Activated naive CD8-positive, alpha-beta T cell treated with anti-CD3 and anti-CD28 coated beads, Interleukin-2, amount 50 U/mL, for 16 hours (primary cell): ENCODE results near the gene UNC13B.
"Not testable (repeated sequence)": the region's sequence is repeated elsewhere in the genome, so short reads cannot be mapped to it uniquely, and the experiment has no call there.

ENCODE experiments used
- DNase-seq: peaks from one replicate; pipeline ENCODE4 v3.0.0-alpha.2; 2020; ENCODE audit warnings: low read depth, low spot score

UNC13B gene

GRCh38 chr9:35161713-35162604 is at the start of gene UNC13B:
TSS of gene UNC13B (plus strand) at chr9:35162009. CDS start at chr9:35162284, 275 bp downstream.
- DNase-seq = peak; percentile 36

GRCh38 chr9:35112257-35113020 is 49.4 kb upstream of the UNC13B start:
- DNase-seq = no peak

- no peak for DNase-seq
Observed at GRCh38 chr9:35114113-35114839, 47.5 kb upstream of the UNC13B start.

- DNase-seq = no peak
Observed at GRCh38 chr9:35114840-35115628, 46.8 kb upstream of the UNC13B start.

- DNase-seq = peak; percentile 88
Observed at GRCh38 chr9:35115680-35116538, 45.9 kb upstream of the UNC13B start, which contains the start of gene ATOSB. TSS of gene ATOSB (minus strand) at chr9:35115862. CDS start at chr9:35108274, 7,588 bp downstream.

GRCh38 chr9:35116539-35116897 is 45.3 kb upstream of the UNC13B start:
- DNase-seq = no peak

GRCh38 chr9:35116898-35117551 is 44.8 kb upstream of the UNC13B start:
- peak; percentile 74 for DNase-seq

GRCh38 chr9:35134920-35135319 is 26.9 kb upstream of the UNC13B start:
- DNase-seq = no peak

GRCh38 chr9:35135988-35136387 is 25.8 kb upstream of the UNC13B start:
- DNase-seq = no peak

- DNase-seq = no peak
Observed at GRCh38 chr9:35136866-35137265, 24.9 kb upstream of the UNC13B start.

GRCh38 chr9:35140093-35140492 is 21.7 kb upstream of the UNC13B start:
- DNase-seq = no peak

- DNase-seq = no peak
Observed at GRCh38 chr9:35142037-35142436, 19.8 kb upstream of the UNC13B start.

- DNase-seq = not testable (repeated sequence)
Observed at GRCh38 chr9:35147941-35148563, 13.8 kb upstream of the UNC13B start.

- DNase-seq = no peak
Observed at GRCh38 chr9:35152926-35153325, 8.9 kb upstream of the UNC13B start.

- DNase-seq = no peak
Observed at GRCh38 chr9:35156781-35157180, 5.0 kb upstream of the UNC13B start.

GRCh38 chr9:35157836-35158235 is 4.0 kb upstream of the UNC13B start:
- not testable (repeated sequence) for DNase-seq

- DNase-seq = no peak
Observed at GRCh38 chr9:35158501-35159280, 3.1 kb upstream of the UNC13B start.

GRCh38 chr9:35162605-35163315 is 951 bp downstream of the UNC13B start:
- no peak for DNase-seq
